GM21526 (cell line): ENCODE results near the gene GRIN2C.
"Not testable (repeated sequence)": the region's sequence is repeated elsewhere in the genome, so short reads cannot be mapped to it uniquely, and the experiment has no call there.

ENCODE experiments used
- ATAC-seq: cut with Tn5 transposase; IDR thresholded peaks from one replicate; pipeline ENCODE4 v1.9.1; 2021; ENCODE audit warnings: moderate library complexity; ENCODE audit not compliant: unreplicated experiment, low FRiP score

Gene GRIN2C

DNA sequence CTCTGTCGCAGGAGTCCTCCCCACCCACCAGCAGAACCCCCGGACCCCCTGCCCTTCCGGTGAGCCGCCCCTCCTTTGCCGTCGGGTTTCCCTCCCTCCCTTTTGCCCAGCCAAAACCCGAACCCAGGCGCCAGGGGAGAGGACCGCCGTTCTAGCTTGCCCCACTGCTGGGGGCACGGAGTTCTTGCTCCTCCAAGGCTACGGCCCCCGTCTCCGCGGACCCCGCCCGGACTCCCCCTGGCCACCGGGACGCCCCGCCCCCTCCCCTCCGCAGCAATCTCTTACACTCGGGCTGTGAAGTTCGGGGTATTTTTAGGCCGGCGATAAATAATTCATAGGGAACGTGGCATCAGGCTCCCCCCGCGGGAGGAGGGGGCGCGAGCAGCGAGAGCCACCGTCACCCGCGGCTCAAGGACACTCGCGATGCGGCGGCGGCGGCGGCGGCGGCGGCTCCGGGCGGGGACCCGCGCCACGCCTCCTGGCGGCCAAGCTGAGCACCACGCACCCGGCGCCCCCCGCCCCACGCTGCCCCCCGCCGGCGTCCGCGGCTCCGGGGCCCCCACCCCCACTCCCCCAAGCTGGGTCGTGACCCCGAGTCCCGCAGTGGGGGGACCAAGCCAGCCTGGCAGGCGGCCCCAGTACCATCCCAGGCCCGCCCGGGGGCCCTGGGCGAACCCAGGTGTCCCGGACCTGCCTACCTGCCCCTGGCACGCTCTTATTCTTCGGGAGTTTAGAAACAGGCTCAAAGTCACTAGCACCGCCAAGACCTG is at the start of gene GRIN2C:
Gene GRIN2C, minus strand, starts transcription at position 427 of the 770 bp plus-strand sequence. CDS start 4,793 bp downstream, outside the sequence.
- ATAC-seq, result no peak

- not testable (repeated sequence) for ATAC-seq
Observed at GRCh38 chr17:74909097-74909496, 49.4 kb upstream of the GRIN2C start.

GRCh38 chr17:74907012-74907411 is 47.3 kb upstream of the GRIN2C start:
- ATAC-seq, result no peak

- not testable (repeated sequence) for ATAC-seq
Observed at GRCh38 chr17:74906214-74906793, 46.6 kb upstream of the GRIN2C start.

- no peak for ATAC-seq
Observed at GRCh38 chr17:74904687-74905409, 45.2 kb upstream of the GRIN2C start.

- ATAC-seq, result no peak
Observed at GRCh38 chr17:74903671-74904070, 44.0 kb upstream of the GRIN2C start.

DNA sequence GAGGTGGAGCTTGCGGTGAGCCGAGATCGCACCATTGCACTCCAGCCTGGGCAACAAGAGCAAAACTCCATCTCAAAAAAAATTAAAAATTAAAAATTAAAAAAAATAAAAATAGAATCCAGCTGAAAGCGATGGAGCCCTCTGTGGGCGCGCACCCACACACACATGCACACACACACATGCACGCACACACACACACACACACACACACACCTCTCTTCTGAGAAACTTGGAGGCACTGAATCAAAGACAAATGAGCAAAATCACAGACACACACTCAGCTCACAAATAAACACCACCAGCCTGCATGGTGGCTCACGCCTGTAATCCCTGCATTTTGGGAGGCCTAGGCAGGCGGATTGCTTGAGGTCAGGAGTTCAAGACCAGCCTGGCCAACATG is 43.3 kb upstream of the GRIN2C start:
- no peak for ATAC-seq

- no peak for ATAC-seq
Observed at GRCh38 chr17:74901353-74902135, 41.9 kb upstream of the GRIN2C start.

DNA sequence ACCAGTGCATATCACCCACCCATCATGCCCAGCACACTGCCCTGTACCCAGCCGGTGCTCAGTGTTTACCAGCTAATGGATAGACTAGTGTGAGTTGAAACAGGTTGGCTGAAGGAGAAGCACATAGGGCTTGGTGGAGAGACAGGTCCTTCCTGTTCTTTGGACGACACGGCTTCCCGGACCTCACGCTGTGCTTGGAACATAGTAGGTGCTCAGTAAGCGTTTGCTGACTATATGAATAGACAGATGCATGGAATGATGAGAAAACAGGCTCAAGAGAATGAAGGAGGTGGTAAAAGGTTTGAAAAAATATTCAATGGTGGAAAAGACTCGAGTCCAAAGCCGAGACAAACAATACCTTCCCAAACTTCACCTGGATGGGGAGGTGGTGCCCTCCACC is 40.5 kb upstream of the GRIN2C start:
- ATAC-seq, result no peak

DNA sequence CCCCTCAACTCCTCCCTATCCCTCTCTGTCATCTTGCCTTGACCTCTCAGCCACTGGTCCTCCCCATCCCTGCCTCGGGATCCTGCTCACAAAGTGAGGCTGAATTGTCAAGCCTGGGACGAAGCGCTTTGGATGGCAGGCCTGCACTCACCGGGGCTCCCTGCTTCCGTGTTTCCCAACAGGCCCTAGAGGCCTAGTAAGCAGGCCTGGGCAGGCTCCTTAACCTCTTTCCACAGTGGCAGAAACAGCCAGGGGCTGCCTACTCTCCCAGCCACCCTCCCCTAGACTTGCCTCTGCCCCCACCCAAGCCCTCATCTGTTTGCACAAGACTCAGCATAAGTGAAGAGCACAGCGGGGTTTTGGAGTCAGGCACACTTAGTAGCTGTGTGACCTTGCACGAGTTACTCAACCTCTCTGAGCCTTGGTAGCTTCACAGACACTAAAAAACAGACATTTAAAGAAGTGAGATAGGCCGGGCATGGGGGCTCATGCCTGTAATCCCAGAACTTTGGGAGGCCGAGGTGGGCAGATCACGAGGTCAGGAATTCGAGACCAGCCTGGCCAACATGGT is 38.8 kb upstream of the GRIN2C start:
- no peak for ATAC-seq

- no peak for ATAC-seq
Observed at GRCh38 chr17:74893936-74894671, 34.4 kb upstream of the GRIN2C start.

GRCh38 chr17:74892974-74893911 is 33.6 kb upstream of the GRIN2C start, which contains the start of gene FADS6:
Gene FADS6, minus strand, starts transcription at chr17:74893633. Its CDS starts 38 bp downstream, at chr17:74893595.
- ATAC-seq, result no peak

- ATAC-seq, result no peak
Observed at GRCh38 chr17:74892013-74892841, 32.5 kb upstream of the GRIN2C start.

GRCh38 chr17:74890554-74890953 is 30.9 kb upstream of the GRIN2C start:
- no peak for ATAC-seq

DNA sequence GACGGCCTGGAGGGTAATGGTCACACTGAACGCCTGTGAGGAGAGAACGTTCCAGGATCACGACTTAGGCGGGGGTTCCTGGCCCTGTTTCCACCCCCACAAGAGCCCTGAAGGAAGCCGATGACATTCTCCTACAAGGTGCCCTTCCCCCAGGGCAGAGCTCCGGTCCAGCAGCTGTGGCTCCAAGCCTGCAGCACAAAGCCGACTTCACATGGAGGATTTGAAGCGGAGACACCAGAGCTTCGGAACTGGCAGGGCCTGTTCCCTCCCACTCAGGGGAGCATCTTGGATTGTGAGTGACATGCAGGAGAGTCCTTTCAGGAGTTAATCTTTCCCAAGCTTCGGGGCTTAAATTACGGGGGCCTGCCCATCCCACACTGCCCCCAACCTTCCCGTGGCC is 28.8 kb upstream of the GRIN2C start:
- no peak for ATAC-seq

DNA sequence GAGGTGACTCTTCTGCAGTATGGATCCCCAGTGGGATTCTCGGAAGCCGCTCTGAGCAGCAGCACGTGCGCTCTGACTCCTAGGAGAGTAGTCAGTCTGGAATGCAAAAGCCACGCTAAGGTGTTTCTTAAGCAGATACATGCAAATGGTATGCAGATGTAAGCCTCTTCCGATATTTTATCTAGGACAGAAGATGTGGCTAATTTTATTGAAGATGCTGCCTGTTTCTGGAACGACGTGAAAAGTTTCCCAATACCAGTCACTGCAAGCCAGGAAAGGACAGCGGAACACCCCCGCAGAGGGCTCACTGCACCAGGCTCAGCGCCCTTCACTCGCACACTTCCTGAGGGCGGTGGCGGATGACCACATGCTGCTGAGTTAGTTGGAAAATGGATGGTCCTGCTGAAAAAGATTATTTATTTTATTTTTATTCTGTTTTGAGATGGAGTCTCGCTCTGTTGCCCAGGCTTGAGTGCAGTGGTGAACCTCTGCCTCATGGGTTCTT is 23.6 kb upstream of the GRIN2C start:
- no peak for ATAC-seq

DNA sequence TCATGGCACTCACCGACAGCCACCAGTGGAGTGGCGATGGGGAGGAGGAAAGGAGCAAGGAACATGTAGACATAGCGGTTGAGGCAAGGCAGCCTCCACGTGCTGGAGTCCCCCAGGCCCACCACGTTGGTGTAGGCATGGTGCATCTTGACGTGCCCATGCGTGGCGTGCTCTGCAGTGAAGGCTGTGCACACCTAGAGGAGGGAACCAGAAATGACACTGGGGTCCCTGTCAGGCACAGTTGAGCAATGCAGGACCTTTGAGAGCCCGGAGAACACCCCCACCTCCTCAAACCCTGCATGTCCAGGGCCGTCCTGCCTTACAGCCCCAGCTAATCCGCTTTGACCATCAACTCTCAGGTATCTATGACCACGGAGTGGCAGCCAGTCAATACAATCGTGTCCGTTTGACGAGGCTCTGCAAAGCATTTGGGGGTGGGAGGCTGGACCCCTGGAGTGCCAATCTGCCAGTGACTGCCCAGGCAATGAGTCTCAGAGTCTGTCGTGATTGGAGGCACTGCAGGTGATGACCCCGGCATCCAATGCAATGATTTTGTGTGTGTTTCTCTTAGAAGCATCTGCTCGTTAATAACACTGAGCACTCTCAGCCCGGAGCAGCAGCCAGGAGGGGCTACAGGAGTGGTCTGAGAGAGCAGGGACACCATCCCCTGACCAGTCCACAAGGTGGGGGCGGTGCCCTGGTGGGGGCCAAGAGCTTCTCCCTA is 23.0 kb upstream of the GRIN2C start:
- no peak for ATAC-seq
